A673 (cell line): ENCODE measurements around the gene NPY. TPM values are rescaled to one million over a fixed set of nuclear protein-coding genes. Genes with fewer than 3 reads are reported as not detected.
"Not testable (repeated sequence)": the region's sequence is repeated elsewhere in the genome, so short reads cannot be mapped to it uniquely, and the experiment has no call there.

Source experiments
- BruUV-seq: library from RNA; stranded (reverse); fragments of 400-500 nt; replicated peaks from 2 replicates; lab custom pipeline; 2021; lab: Mats Ljungman, UMichigan
- CTCF ChIA-PET: fragments of 300-600 bp; sonication (Branson Sonifier 250); formaldehyde crosslinking; loops from one replicate; lab custom pipeline; 2022; ENCODE audit warnings: antibody characterized with exemption; lab: Charles Lee
- POLR2A ChIA-PET: fragments of 300-600 bp; sonication (Branson Sonifier 250); formaldehyde crosslinking; loops from one replicate; lab custom pipeline; 2022; ENCODE audit warnings: antibody characterized with exemption; ENCODE audit not compliant: low non-redundant PET; lab: Charles Lee
- DNase-seq: peaks from one replicate; pipeline ENCODE4 v3.0.0-alpha.2; 2015; ENCODE audit warnings: low spot score
- H3K27ac ChIP-seq: fragments of 200-600 bp; sonication (generic); 2 replicates; pipeline ENCODE4 v1.5.1; 2016; ENCODE audit warnings: mixed run types, low read depth, mild to moderate bottlenecking, mixed read lengths, antibody characterized with exemption, low read length; ENCODE audit not compliant: poor library complexity, severe bottlenecking
- H3K27me3 ChIP-seq: fragments of 200-600 bp; sonication (generic); replicated peaks from 2 replicates; pipeline ENCODE4 v1.6.1; 2017; ENCODE audit warnings: mixed run types, low read depth, mild to moderate bottlenecking, mixed read lengths, antibody characterized with exemption, low read length; ENCODE audit not compliant: insufficient read depth, poor library complexity
- H3K36me3 ChIP-seq: fragments of 200-600 bp; sonication (generic); 2 replicates; pipeline ENCODE4 v1.6.1; 2016; ENCODE audit warnings: mixed run types, mild to moderate bottlenecking, mixed read lengths, antibody characterized with exemption, low read length; ENCODE audit not compliant: insufficient read depth, poor library complexity, severe bottlenecking
- H3K4me1 ChIP-seq: fragments of 200-600 bp; sonication (generic); 2 replicates; pipeline ENCODE4 v1.6.1; 2017; ENCODE audit warnings: mixed run types, mild to moderate bottlenecking, mixed read lengths, antibody characterized with exemption, low read length; ENCODE audit not compliant: insufficient read depth, poor library complexity, severe bottlenecking
- H3K4me3 ChIP-seq: fragments of 200-600 bp; sonication (generic); 2 replicates; pipeline ENCODE4 v1.5.1; 2016; ENCODE audit warnings: low read depth, mixed run types, mild to moderate bottlenecking, mixed read lengths, low read length; ENCODE audit not compliant: poor library complexity, severe bottlenecking
- H3K9me3 ChIP-seq: fragments of 200-600 bp; sonication (generic); 2 replicates; pipeline ENCODE4 v1.6.1; 2016; ENCODE audit warnings: mixed run types, low read depth, mild to moderate bottlenecking, mixed read lengths, antibody characterized with exemption, low read length; ENCODE audit not compliant: poor library complexity, severe bottlenecking
- CTCF ChIP-seq: fragments of 300-800, 200-600 bp; sonication (generic); conservative IDR thresholded peaks from 2 replicates; pipeline ENCODE4 v1.5.1; 2017; ENCODE audit warnings: low read depth, mild to moderate bottlenecking, antibody characterized with exemption, low read length, moderate library complexity, mixed read lengths
- EZH2 ChIP-seq: fragments of 200-600 bp; sonication (generic); IDR thresholded peaks from 2 replicates; pipeline ENCODE4 v1.6.1; 2017; ENCODE audit warnings: borderline replicate concordance, low read depth, mild to moderate bottlenecking, mixed read lengths, antibody characterized with exemption, low read length; ENCODE audit not compliant: poor library complexity, severe bottlenecking
- intact Hi-C: fragments of 100-400 bp; cut with micrococcal nuclease; formaldehyde crosslinking; loops from one replicate; pipeline ENCODE4 v1.10.0; 2022; ENCODE audit not compliant: unreplicated experiment
- total RNA-seq: library from RNA; stranded (reverse); gene quantifications from 2 replicates; pipeline ENCODE4 v1.2.3, GENCODE V29; 2021

NPY gene
- total RNA-seq, 1 experiment from 2014 or later: 40.1 TPM

GRCh38 chr7:24251568-24251967 lies 32.4 kb upstream of the NPY start:
- H3K4me1 ChIP-seq: no peaks in the 10 kb centered on the region
- intact Hi-C loops: no loop called here
- H3K36me3 ChIP-seq: no peaks in the 10 kb centered on the region
- H3K4me3 ChIP-seq: no peak overlapping the region
- CTCF ChIA-PET: no interaction called here
- BruUV-seq: no TSS peak
- no peak overlapping the region for H3K27ac ChIP-seq
- DNase-seq: no peak
- POLR2A ChIA-PET: no interaction called here
- TF ChIP-seq EZH2 (no peak), CTCF (no peak)
- H3K27me3 ChIP-seq: no peaks in the 10 kb centered on the region
- H3K9me3 ChIP-seq: peaks cover 9% of the 10 kb centered on the region

- CTCF ChIA-PET: no interaction called here
- TF ChIP-seq EZH2 (no peak), CTCF (no peak)
- H3K4me3 ChIP-seq: no peak overlapping the region
- no peaks in the 10 kb centered on the region for H3K27me3 ChIP-seq
- H3K4me1 ChIP-seq: no peaks in the 10 kb centered on the region
- intact Hi-C loops: no loop called here
- POLR2A ChIA-PET: no interaction called here
- no peaks in the 10 kb centered on the region for H3K36me3 ChIP-seq
- BruUV-seq: no TSS peak
- DNase-seq: no peak
- H3K9me3 ChIP-seq: peaks cover 8% of the 10 kb centered on the region
- no peak overlapping the region for H3K27ac ChIP-seq
Observed at GRCh38 chr7:24255139-24255538, 28.9 kb upstream of the NPY start.

- POLR2A ChIA-PET, intact Hi-C loops, BruUV-seq, H3K36me3 ChIP-seq, H3K27ac ChIP-seq, H3K9me3 ChIP-seq, H3K4me1 ChIP-seq, H3K4me3 ChIP-seq, DNase-seq, H3K27me3 ChIP-seq, CTCF ChIA-PET: not testable (repeated sequence)
Observed at GRCh38 chr7:24258324-24258723, 25.7 kb upstream of the NPY start.

DNA sequence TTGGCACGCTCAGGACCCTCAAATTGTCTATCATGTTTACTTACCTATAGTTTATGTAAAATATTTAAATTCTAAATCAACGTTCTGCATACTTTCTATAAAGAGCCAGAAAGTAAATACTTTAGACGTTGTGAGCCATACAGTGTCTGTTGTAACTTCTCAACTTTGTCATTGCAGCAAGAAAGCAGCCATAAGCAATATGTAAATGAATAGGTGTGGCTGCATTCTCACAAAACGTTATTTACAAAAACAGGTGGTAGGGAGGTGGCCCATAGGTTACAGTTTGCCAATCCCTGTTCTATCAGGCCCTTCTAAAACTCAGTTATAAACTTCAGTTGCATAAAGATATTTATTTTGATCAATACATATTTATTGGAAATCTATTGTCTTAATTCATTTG lies 12.1 kb upstream of the NPY start:
- H3K4me3 ChIP-seq: no peak overlapping the region
- BruUV-seq: no TSS peak
- no peaks in the 10 kb centered on the region for H3K9me3 ChIP-seq
- CTCF ChIA-PET: no interaction called here
- POLR2A ChIA-PET: no interaction called here
- H3K27ac ChIP-seq: no peak overlapping the region
- H3K27me3 ChIP-seq: no peaks in the 10 kb centered on the region
- H3K36me3 ChIP-seq: no peaks in the 10 kb centered on the region
- H3K4me1 ChIP-seq: no peaks in the 10 kb centered on the region
- DNase-seq: no peak
- TF ChIP-seq CTCF (no peak), EZH2 (no peak)
- intact Hi-C loops: no loop called here
